Panc1 (cell line): Measurements from ENCODE around the gene ACP4.

ENCODE experiments used
- CTCF ChIP-seq: fragments of 450-650 bp; IDR thresholded peaks from 2 replicates; pipeline ENCODE4 v1.5.1; 2017; ENCODE audit warnings: mild to moderate bottlenecking
- POLR2AphosphoS5 ChIP-seq: IDR thresholded peaks from 2 replicates; pipeline ENCODE4 v1.6.1; 2012; ENCODE audit warnings: mild to moderate bottlenecking, low read depth, low read length, moderate library complexity
- REST ChIP-seq, 2 experiments: IDR thresholded peaks; 2 replicates each; pipeline ENCODE4 v1.6.1; 2011 to 2012; ENCODE audit warnings: low read depth in 2 of 2, control low read depth in 1 of 2, low read length in 1 of 2, mild to moderate bottlenecking in 1 of 2, moderate library complexity in 1 of 2; ENCODE audit not compliant: insufficient read depth in 1 of 2
- SIN3A ChIP-seq: IDR thresholded peaks from 2 replicates; pipeline ENCODE4 v1.6.1; 2012; ENCODE audit warnings: low read depth, mild to moderate bottlenecking, low read length, moderate library complexity, borderline replicate concordance; ENCODE audit not compliant: insufficient read depth
- TCF7L2 ChIP-seq: IDR thresholded peaks from 2 replicates; pipeline ENCODE4 v1.6.1; 2011; ENCODE audit warnings: mild to moderate bottlenecking, low read depth, low read length, inconsistent platforms

DNA sequence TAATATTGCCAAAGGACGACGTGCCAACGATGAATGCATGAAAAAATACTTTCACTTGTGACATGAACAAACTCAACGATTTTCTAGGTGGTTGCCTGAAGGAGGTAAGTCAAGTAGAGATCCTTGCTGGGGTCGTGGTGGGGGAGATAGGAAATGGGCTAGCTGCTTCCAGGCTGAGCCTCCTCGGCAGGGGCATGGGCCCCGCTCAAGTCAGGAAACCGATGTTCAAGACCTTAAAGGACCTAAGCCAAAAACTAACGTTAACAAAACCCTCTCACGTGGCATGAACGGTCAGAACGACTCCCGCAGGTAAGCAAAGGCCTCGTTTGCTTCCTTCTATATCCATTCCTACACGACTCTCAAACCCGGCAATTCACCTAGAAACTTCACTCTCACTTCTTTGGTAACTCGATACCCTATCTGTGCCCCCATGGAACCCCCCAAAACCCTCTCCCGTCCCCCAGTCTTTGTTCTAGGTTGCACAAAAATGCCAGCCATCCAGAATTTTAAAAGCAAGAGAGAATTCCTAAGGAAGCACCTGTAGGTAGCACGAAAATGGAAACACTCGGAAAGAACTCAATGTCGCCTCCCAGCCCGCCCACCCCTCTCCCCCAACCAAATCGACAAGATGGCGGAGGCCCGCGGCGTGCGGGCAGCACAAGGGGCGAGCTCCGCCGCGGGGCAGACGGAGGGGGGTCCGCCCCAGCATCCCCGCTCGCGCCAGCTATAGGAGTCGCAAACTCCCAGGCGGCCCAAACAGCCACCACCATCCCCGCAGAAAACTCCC is 13.6 kb downstream of the ACP4 start:
- no peak for TF ChIP-seq CTCF
- TF ChIP-seq REST (IDR thresholded peaks at IDR 0.05; ENCODE audit: insufficient read depth in 1 of 2, low read depth in 2 of 2, low read length in 1 of 2), result no peak; a peak in 1 of 4 replicates
- no peak; the same call in 1 of the 2 replicates for TF ChIP-seq POLR2AphosphoS5
- no peak for TF ChIP-seq TCF7L2
- TF ChIP-seq SIN3A, result no peak
